ENCODE results near the gene MAT1A.
"Not testable (repeated sequence)": the region's sequence is repeated elsewhere in the genome, so short reads cannot be mapped to it uniquely, and the experiment has no call there.

The MAT1A gene

DNA sequence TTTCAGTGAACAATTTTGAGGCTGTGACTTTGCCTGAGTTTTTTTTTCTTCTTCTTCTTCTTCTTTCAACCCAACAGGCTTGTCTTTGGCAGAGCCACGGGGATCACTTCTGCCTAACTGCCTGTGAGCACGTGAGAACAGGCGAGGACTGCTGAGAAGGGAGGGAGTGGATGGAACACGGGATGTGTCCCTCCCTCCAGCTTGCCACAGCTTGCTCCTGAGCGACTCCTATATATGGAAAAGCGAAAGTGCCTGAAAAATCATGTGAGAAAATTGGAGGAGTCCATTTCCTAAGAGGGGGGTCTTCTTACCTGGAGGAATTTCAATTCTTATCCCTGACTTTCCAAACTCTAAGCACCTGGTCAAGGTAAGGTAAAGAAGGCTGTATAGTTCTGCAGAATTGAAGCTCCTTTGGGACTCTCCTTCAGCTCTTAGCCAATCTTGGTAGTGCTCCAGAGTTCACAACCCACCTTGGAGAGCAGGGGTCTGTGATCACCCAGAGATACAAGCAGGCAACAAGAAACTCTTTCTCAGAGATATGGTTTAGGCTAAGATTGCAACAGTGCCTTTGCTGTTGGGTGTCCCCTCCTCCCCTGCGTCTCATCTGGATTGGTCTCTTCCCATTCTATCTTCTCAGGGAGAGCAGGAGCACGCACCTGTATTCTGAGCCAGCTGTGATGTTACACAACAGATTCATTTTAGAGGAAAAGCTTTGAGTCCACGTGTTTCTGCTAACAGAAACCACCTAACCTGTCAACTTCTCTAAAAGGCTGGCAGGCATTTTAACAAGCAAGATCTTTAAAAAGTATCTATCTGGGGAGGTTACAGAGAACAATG, at the start of gene MAT1A:
Gene MAT1A (minus strand): TSS at position 208 of the 837 bp plus-strand sequence. CDS start 235 bp downstream, outside the sequence.
- no peak for DNase-seq (ENCODE audit: low read depth in 3 of 3)

DNA sequence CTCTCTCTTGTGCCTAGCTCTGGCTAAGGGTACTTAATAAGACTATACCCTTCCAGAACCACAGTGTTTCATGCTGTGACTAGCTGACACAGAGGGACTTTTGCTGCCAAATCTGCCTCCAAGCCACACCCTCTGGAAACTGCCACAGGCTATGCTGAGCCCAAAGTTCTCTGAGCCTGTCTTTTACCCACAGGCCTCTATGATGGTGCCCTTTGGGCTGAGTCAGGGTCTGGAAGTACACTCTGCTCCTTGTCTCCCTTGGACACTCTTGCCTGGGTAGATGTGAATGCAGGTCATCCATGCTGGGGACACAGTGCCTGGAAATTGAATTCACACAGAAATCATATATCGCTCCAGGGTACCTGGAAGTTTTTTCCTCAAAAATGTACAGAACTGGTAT, 44.5 kb upstream of the MAT1A start:
- DNase-seq (ENCODE audit: low read depth in 3 of 3) = no peak

DNA sequence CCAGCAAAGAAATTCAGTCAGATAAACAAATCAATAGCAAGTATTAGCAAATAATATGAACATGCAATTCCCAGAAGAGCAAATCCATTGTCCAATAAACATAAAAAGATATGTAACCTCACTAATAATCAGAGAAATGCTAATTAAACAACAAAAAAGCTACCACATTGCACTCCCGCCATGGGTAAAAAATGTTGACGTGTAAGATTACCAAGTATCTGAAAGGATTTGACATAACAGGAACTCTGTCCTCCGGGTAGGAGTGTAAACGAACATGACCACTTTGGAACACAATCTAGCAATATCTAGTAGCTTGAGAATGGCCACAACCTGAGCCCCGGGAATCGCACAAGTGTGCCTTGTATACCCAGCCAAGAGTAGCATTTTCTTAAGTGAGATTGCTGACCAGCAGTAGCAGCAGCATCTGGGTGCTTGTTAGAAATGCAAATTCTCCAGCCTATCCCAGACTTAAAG, 35.5 kb upstream of the MAT1A start:
- DNase-seq (ENCODE audit: low read depth in 3 of 3) = no peak

DNA sequence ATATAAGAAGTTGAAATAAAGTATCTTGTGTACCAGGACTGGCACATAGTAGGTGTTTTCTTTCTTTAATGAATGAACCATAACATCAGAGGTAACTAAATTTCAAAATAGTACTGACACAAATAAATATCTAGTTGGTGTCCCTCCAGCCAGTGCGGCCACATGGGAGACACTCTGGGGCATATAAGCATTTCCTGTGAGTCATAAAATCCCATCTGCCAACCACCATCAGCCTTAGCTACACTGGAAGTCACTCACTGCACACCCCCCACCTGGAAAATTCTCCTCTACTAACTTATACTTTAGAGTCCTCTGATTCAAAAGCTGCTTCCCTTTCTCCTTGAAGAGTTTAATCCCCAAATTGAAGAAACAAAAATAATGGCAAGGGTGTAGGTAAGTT, 34.6 kb upstream of the MAT1A start:
- no peak for DNase-seq (ENCODE audit: low read depth in 3 of 3)

DNA sequence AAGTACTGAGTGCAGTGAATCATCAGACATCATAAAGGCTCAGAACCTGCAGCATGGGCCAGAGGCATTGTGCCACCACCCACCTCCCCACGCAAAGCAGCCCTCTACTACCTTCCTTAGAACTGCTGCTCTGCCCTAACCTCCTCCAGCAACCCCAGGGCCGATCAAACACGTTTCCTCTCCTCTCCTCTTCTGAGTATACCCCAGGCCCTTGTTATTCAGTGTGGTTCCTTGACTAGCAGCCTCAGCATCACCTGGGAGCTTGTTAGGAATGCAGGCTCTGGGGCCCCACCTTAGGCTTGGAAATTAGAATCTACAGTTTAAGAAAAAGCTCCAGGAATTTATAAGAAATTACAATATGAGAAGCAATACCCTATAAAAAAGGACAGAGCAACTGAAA, 33.9 kb upstream of the MAT1A start:
- no peak for DNase-seq (ENCODE audit: low read depth in 3 of 3)

DNA sequence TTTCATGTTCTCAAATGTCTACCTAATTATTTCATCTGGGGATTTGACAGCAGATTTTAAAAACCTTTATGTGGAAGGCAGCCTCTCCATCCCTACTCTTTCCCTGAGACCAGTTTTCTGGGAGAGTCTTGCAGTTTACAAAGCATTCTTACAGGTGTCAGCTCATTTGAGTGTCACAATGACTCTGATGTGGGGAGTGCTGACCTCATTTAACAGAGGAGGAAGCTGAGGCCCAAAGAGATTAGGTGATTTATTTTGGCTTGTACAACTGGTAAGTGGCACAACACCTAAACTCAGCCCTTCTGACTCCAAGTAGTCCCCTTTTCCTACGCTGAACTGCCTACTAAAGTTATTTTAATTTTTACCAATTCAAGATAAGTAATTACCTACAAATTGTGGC, 33.3 kb upstream of the MAT1A start:
- no peak for DNase-seq (ENCODE audit: low read depth in 3 of 3)

DNA sequence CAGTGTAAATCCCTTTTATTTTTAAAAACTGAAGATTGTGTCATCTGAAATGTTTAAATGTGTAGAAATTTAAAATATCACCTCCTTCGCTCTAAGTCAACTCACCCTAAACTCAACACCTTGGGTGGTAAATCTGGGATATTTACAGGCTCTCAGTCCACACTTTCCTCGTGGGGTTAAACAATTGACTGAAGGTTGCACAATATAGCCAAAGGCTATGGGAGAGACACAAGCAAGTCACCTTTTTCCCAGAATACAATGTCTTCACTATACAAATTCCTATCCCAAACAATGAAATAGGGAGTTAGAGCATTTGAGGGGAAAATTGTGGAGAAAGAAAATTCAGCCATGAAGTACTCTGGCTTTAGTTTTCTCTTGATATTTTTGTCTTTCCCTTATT, 32.7 kb upstream of the MAT1A start:
- no peak for DNase-seq (ENCODE audit: low read depth in 3 of 3)

DNA sequence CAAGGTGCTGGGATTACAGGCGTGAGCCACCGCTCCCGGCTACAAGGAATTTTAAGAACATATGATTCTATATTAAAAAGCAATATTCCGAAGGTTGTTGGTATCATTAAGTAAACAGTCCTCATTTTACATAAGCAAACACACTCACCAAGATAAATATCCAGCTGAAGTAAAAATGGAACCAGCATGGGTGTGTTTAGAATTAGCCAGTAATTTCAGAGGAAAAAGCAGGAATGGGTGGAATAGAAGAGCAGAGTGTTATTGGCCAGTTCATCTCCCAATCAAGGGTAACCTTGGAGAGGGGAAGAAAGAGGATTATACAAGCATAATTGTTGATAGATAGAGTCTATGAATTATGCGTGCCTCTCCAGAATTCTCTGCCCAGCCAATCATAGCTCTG, 31.7 kb upstream of the MAT1A start:
- DNase-seq (ENCODE audit: low read depth in 3 of 3) = no peak

DNA sequence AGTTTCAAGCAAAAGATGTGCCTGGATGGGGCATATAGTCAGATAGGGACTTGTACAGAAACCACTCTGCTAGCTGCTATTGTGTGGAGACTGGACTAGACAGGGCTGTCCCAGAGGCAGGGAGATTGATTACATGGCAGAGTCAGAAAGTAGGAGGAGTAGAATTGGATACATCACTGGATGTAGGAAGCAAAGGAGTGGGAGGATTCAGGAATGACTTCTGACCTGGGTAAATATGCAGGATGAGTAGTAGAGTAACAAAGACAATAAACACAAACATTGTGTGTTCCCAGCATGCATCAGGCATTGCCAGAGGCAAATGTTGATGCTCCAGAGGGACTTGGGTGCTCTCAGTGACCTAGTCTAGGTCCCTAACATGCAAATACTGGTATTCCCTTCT, 30.9 kb upstream of the MAT1A start:
- DNase-seq (ENCODE audit: low read depth in 3 of 3) = no peak

DNA sequence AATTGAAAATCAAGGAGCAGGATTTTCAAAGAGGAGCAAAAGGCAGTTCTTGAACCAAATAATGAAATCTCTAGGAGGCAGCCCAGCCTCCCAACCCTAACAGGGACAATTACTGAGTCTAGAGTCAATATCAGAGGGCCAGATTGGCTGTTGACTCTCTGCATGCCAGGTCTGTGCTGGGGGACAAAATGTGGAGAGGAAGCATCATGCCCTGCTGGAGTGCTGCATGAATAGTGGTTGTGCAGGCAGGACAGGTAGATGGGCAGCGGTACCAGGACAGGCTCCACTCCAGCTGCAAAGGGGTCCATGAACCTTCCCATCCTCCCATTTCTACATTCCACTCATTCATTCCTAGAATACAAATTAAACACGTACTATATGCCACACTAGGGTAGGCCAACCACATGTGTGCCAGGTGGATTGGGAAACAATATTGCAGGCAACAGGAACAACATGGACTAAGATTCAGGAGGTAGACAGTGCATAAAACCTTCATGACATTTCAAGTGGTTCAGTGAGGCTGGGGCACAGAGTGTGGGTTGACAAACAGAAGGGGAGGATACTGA, 30.4 kb upstream of the MAT1A start:
- DNase-seq (ENCODE audit: low read depth in 3 of 3) = no peak

DNA sequence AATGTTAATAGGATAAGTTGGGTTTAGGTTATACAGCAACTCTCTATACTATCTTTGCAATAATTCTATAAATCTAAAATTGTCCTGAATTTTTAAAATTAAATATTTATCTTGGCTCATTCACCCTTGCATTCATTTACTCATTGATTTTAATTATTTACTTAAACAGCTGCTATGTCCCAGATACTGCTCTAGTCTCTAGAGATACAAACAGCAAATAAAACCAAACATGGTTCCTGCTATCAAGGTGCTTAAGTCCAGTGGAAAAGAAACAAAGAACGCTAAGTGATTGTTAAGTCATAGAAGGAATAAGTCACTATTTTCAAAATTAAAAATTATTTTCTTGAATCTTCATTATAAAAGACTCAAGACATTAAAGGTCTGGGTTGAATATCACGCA, 29.9 kb upstream of the MAT1A start:
- DNase-seq (ENCODE audit: low read depth in 3 of 3) = no peak

DNA sequence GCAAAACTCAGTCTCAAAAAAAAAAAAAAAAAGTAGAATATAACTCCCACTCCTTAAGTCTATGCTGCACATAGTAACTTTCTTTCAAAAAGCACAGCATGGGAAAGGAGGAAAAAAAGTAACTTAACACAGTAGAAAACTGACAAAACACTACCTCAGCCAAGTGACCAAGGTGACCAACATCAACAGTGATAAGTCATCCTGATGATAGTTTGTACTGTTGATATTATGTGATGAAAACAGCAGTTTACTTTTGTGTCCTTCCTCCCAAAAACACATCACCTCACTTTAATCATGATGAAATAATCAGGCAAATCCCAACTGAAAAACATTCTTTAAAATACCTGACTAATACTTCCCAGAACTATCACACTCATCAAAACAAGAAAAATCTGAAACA, 29.3 kb upstream of the MAT1A start:
- DNase-seq (ENCODE audit: low read depth in 3 of 3) = no peak

DNA sequence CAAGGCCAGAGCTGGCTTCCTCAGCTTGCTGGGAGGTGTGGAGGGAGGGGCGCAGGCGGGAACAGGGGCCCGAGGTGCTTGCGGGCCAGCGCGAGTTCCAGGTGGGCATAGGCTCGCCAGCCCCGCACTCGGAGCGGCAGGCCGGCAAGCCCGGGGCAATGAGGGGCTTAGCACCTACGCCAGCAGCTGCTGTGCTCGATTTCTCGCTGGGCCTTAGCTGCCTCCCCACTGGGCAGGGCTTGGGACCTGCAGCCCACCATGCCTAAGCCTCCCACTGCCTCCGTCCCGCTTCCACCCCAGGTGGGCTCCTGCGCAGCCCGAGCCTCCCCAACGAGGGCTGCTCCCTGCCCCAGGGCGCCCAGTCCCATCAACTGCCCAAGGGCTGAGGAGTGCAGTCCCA, 25.9 kb upstream of the MAT1A start:
- no peak for DNase-seq (ENCODE audit: low read depth in 3 of 3)

DNA sequence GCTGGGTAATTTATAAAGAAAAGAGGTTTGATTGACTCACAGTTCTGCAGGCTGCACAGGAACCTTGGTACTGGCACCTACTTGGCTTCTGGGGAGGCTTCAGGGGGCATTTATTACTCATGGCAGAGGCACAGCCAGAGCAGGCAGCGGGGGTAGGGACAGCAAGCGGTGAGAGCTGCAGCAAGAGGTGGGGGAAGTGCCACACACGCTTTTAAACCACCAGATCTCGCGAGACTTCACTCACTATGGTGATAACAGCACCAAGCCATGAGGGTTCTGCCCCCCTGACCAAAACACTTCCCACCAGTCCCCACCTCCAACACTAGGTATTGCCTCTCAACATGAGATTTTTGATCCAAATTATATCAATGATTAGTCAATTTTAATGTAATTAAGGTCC, 24.1 kb upstream of the MAT1A start:
- DNase-seq (ENCODE audit: low read depth in 3 of 3) = no peak

DNA sequence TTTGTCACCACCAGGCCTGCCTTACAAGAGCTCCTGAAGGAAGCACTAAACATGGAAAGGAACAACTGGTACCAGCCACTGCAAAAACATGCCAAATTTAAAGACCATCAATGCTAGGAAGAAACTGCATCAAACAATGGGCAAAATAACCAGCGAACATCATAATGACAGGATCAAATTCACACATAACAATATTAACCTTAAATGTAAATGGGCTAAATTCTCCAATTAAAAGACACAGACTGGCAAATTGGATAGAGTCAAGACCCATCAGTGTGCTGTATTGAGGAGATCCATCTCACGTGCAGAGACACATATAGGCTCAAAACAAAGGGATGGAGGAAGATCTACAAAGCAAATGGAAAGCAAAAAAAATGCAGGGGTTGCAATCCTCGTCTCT, 16.5 kb upstream of the MAT1A start:
- not testable (repeated sequence) for DNase-seq (ENCODE audit: low read depth in 3 of 3)

DNA sequence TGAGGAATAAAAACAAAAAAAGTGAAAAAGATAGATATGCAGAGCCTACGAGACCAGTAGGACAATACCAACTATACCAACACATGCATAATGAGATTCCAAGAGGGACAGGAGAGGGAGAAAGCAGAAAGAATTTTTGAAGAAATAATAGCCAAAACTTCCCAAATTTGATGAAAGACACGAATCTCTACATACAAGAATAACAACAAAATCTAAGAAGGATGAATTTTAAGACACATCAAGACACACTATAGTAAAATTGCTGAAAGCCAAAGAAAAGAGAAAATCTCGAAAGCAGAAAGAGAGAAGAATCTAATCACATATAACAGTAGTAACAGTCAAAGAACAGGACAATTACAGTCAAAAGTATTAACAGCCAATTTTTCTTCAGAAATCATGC, 7.5 kb upstream of the MAT1A start:
- DNase-seq (ENCODE audit: low read depth in 3 of 3) = no peak

DNA sequence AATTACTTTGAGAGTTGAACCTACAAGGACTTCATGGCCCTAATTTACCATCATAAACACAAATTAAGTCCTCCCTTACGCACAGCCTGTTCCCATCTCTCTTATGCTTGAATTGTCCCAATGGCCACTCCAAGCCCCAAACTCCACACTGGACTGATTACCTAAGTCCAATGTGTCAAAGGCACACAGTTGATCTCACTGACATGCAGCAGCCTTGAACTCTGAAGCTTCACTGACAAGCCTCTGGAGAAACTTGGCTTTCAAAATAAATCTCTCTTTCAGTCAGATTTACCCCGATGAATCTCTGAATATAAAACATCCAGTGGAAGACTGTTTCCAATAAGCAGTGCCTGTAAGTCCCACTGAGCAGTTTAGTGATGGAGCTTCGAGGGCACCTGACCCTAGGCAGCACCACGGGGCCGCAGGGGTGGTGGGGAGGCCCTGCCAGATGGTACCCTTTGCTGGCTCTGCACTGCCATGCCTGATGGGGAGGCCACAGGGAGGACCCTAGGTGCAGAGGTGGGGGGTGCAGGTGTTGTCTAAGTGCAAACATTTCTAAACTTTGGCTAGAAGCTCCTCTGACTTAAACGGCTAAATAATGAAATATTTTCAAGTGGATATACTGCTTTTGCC, 3.3 kb upstream of the MAT1A start:
- no peak for DNase-seq (ENCODE audit: low read depth in 3 of 3)

DNA sequence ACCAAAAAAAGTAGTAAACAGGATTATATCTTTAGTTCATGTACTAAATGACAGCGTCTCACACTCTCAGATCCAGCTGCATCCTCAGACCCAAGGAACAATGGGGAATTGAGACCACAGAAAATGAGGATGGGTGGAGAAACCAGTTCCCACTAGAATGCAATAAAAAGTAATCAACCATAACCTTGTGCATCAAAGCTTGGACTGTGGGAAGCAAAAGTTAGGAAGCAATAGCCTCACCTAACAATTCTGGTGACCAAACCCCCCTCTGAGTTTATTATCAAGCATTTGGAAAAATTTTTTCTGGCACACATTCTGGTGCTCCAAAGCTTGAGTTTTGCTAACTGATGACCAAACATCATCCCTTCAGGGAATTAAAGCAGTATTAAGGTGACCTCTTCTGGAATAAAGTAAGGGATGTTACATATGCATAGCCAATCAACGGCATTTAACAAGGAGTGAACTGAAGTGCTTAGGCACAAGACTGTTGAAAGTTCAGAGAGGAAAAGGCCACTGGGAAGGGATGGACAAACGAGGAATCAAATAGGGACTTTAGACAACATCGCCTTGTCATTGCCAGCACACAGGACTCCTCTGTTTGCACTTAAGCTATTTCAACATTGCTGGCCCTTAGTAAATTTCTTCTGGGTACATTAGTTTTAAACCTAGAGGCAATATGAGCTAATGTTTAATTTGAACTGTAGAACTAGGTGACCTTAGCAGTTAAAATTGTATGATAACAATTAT, 1.2 kb upstream of the MAT1A start:
- DNase-seq (ENCODE audit: low read depth in 3 of 3) = no peak

DNA sequence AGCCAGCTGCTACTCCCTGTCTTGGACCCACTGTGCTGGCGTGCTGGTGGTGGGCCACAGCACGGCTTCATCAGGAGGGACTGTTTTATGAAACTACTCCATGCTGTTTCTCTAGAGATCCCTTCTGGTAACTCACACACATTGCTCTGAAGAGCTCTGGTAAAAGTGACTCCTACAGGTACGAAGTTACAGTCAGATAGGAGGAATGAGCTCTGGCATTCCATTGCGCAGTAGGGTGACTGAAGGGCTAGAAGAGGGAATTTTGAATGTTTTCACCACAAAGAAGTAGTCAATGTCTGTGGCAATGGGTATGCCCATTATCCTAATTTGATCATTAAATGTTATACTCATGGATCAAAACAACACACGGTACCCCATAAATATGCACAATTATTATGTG, 609 bp downstream of the MAT1A start:
- DNase-seq (ENCODE audit: low read depth in 3 of 3) = no peak

DNA sequence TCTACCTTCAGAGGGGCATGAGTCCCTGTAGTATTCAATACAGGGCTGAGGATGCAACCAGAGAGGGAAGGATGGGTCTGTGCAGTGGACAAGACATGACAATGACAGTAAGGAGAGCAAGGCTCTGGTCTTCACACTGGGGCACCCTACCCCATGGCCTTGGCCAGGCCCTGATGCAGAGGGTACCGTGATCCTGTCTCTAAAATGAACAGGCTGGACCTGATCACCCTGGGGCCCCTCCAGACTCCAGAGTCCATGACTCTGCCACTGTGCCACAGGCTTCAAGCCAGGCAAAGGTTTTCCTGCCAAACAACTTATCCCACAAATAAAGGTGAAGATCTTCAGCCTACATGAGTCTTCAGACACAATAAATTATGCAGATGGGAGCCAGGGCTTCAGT, 4.9 kb downstream of the MAT1A start:
- DNase-seq (ENCODE audit: low read depth in 3 of 3) = no peak

DNA sequence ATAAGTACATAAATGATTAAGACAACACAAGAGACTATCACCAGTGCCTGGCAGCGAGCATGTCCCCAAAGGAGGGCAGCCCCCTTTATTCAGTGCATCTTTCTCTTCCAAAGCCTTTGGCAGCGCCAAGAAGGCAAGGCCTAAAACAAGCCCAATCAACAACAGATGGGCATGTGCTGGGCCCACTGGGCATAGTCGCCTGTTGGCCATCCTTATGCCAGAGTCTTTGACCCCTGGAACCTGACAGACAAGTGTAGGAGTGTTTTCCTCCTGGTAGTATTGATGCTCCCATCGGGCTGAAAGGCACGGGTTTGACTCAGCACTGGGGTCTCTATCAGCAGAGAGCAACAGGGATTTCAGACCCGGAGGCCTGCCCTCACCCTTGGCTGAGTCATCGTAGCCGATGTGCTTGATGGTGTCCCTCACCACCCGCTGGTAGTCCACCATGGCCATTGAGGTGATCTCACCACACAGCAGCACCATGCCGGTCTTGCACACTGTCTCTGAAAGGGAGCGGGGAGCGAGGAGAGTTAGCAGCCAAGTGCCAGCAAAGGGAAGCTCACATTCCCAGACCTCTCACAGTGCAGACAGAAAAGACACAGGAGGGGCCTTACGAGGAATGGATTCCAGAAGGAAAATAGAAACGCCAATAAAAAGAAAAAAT, 5.8 kb downstream of the MAT1A start:
- DNase-seq (ENCODE audit: low read depth in 3 of 3) = no peak

DNA sequence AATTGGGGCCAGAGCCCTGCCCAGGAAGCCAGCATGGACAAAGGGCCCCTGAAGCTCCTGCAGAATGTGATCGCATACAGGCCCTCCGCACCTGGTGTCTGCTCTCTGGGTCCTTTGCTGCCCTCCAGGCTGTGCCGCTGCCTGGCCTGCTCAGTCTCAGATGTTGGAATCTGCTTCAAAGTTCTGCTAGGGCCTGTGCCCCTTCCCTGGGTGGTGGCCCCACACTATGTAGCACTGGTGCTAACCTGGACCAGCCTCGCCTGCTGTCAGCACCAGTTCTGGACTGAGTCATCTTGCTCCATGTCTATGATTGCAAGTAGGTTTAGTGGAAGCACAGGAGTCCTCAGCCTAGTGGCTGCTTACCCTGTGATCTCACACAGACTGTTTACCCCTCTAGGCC, 6.3 kb downstream of the MAT1A start:
- no peak for DNase-seq (ENCODE audit: low read depth in 3 of 3)

Measured in stimulated activated CD4-positive, alpha-beta T cell treated with anti-CD3 and anti-CD28 coated beads, TNF-alpha, amount 100 ng/mL, for 48 hours (primary cell).